NCI-H446 treated with DMSO at 0.1 percent for 48 hours (cell line): ENCODE data around the gene LRRC15.

Experiments used
- DNase-seq: peaks from one replicate; lab custom pipeline; 2025; lab: John Stamatoyannopoulos, UW

Gene LRRC15

DNA sequence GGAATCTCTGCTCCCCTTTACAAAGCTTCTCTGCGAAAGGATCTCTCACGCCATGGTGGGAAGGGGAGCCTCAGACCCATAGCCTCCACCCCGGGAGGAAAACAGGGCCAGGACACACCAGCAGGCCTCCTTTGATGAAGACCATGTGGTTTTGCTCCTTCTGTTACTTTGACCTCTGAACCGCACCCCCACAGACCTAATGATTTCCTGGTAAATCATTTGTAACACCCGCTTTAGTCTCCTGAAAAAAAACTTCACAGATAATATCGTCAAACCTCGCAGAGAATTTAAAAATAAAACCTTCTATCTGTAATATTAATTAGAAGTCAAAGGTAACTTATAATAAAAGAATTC is 36.7 kb downstream of the LRRC15 start:
- DNase-seq = no peak

DNA sequence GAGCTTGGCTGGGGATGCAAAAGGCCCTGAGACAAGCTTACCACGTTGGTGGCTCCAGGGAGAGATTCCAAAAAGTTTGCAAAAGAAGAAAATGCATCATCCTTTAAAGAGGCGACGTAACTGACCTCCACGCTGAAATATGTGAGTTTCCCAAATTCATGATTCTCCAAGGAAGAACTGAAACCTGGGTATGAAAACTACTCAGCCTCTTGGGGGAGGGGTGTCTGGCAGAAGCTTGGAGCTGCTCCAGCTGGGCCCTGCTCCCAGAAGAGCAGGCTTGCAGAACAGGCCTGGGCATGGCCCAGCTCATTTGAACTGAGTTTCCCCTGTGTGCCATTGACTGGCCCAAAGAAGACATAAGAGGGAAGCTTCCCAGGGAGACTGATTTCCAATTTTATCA is 39.0 kb downstream of the LRRC15 start:
- DNase-seq = no peak

GRCh38 chr3:194330160-194330559 is 39.4 kb downstream of the LRRC15 start:
- DNase-seq = no peak

DNA sequence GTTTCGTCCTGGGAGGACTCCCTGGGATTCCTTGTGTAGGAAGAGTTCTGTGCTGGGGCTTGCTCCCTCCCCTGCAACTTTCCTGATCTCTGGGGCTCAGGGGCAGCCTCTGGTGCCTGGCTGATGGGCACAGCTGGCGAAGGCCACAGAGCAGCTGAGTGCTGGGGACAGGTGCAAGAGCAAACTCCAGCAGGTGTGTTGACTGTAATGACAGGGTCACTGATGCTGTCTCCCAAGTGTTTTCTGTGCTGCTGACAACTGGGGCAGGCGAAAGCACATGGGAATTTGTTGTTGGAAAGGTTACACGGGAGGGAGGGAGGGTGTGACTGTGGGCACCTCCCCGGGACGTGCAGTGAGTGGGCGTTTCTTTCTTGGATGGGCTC is 40.0 kb downstream of the LRRC15 start:
- DNase-seq = no peak

DNA sequence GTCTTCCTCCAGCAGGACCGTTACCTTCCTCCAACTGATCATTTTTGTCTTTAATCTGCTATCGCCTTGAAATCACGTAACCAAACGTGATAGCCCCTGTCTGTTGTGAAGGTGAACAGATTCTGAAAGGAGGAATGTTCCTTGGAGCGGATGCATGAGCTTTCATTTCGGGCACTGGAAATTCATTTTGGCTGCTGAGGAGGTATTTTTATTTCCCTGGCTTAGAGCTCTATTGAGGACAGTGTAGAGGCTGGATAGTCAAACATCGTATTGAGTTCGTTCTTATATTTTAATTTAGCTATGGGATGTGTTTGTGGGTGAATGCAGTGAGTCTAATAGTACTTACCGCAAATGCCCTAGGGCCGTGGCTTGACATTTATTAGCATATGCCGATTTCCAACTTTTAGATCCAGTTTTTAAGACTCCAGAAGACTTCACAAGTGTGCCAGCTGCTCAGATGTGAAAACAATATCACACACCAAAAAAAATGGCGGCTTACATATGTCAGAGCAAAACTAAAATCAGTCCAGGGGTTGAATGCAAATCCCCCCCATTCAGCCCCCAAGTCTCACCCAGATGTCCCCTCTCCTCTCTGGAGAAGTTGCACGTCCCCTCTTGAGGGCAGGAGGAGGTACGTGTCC is 40.5 kb downstream of the LRRC15 start:
- DNase-seq = no peak

DNA sequence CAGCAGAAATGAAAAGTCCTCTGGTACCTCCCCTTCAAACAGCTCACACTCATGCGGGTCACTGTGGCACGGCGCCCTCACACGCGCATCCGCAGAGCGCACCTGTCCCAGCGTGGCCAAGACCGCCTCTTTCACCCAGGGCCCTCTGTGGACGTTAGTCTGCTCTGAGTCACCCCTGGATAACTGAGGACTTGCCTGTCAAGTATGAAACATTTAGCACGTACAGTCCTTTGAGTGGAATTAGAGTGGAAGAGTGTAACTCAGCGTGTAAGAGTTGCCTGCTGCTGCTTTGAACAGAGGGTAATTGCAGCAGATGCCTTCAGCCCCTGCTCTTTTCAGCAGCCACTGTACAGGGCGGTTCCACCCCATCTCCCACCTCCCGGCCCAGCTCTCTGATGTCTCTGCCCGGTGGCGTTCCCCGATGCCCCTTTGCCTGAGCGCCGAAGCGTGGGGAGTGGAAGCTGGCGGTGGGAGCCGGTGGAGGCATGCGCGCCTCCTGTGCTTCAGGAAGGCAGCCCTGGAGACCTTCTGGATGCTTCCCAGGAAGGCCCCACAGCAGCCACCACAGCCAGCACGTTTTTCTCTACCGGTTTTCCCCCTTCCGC is 41.4 kb downstream of the LRRC15 start:
- DNase-seq = no peak

DNA sequence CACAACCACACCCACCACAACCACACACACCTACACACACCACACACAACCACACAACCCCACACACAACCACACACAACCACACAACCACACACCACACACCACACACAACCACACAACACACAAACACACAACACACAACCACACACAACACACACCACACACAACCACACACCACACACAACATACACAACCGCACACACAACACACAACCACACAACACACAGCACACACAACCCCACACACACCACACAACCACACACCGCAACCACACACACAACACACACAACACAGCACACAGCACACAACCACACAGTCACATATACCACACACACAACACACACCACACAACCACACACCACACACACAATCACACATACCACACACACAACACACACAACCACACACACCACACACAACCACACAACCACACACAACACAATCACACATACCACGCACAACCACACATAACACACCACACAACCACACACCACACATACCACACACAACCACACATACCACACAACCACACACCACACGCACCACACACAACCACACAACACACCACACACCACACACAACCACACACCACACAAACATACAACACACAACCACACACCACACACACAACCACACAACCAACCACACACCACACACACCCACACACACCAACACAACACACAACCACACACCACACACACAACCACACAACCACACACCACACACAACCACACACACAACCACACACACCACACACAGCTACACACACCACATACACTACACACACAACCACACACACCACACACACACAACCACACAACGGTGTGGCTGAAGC is 42.1 kb downstream of the LRRC15 start:
- DNase-seq = no peak

- no peak for DNase-seq
These were observed 42.6 kb downstream of the LRRC15 start for GRCh38 chr3:194326968-194327217.

GRCh38 chr3:194326192-194326967 is 43.2 kb downstream of the LRRC15 start:
- DNase-seq = no peak

DNA sequence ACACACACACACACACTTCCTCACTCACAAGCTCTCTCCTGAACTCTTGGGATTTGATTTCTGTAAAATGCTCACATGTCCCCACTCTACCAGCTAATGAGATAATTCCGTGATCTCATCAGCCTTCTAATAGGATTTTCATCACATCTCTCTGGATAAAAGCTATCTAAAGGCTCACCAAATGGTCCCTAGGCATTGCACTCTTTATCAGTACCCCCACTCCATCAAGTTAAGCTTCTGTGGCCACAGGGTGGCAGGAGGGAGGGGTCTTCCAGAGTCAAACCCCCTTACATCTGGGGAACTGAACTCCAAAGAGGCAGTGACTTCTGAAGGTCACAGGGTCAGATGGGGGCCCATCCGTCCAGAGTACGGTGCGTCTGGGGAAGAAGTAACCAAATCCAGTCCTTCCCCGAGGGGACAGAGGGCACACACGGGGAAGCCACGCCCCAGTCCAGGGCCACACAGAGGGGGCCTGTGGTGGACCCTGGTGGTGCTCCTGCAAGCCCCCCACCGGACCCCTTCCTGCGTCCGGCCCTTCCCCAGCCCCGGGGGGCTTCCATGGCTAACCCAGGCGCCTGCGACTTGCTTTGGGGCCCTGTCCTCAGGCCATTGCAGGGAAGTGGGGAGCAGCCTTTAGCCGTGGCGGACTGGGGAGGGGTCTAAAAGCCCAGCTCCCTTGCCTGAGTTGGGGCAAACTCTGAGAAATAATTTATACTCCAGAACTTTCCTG is 44.0 kb downstream of the LRRC15 start:
- DNase-seq = no peak

DNA sequence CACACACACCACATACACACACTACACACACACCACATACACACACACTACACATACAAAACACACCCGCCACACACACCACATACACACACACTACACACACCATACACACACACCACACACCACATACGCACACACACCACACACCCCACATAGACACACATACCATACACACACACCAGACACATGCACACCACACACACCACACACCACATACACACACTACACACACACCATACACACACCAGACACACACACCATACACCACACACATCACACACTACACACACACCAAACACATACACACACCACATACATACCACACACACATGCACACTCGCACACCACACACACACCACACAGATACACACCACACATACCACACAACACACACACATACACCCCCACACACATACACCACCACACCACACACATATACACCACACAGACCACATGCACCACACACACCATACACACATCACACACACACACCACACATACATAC is 44.7 kb downstream of the LRRC15 start:
- DNase-seq = no peak

DNA sequence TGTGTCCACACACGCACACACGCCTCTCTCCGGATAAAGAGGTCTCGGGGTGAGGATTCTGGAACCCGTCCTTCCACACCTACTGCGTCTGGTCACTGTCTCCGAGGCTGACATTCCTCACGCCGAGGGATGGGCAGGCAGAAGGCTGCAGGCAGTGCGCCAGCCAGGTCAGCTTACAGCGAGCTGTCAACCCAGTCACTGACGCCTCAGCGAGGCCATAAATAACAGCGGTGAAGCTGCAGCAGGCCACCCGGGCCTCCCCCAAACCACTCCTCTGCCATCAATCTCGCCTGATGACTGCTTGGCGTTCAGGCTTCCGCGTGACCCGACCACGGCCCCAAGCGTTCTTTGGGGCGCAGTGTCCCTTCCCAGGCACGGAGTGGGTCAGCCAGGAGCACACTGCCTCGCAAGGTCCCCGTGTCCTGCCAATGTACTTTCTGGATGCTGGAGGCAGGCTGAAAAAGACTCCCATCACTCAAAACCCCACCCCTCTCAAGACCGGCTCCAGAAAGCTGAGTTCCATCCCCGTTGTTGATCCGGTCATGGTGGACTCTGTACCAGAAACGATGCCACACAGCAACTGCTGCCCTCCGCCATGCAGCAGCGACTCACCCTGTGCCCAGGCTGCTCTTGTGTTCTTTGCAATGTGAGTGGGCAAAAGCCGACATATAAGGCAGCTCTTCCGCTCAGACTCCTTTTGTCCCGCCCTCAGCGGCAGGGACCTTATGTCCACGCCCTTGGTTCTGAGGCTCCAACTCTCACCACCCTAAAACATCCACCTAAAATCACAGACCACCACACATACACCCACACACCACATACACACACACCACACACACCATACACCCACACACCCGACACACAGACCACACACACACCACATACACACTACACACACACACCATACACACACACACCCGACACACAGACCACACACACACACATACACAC is 45.5 kb downstream of the LRRC15 start:
- no peak for DNase-seq

- no peak for DNase-seq
These were observed 46.8 kb downstream of the LRRC15 start for GRCh38 chr3:194322678-194323211.

DNA sequence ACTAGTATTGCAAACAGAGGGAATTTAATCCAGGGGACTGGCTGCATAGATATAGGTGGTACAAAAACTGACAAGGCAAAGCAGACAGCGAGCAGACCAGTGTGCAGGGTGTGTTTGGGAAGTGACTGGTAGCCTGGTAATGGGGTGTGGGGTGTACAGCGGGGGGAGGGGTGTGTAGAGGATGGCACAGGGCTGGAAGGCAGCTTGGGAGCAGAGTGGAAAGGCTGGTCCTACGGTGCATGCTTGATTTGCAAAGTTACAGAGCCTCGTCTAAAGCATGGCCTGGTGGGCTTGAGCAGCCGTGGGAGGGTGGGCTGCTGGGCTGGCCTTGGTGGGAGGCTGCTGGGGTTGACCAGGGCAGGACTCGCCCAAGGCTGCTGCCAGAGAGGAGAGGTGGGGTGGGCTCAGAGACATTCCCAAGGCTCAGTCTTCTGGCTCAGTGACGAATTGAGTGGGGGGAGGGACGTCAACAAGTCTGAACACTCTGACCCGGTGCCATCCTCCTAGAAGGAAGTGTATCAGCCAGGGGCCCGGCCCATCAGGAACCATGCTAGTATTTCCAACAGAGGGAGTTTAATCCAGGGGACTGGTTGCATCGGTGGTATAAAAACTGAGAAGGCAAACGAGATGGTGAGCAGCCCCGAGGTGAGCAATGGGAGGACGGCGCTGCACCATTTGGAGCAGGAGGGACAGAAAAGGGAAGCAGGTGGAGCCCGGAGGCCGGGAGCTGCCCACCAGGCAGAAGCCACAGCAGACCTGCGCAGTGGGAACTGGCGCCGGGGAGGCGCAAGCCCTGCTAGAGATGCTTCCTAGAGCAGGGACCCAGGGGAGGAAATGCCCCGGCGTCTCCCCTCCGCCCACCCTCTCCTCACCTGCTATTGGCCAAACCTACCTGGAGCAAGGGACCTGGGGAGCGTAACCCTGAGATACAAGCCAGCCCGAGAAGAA is 47.6 kb downstream of the LRRC15 start:
- no peak for DNase-seq

DNA sequence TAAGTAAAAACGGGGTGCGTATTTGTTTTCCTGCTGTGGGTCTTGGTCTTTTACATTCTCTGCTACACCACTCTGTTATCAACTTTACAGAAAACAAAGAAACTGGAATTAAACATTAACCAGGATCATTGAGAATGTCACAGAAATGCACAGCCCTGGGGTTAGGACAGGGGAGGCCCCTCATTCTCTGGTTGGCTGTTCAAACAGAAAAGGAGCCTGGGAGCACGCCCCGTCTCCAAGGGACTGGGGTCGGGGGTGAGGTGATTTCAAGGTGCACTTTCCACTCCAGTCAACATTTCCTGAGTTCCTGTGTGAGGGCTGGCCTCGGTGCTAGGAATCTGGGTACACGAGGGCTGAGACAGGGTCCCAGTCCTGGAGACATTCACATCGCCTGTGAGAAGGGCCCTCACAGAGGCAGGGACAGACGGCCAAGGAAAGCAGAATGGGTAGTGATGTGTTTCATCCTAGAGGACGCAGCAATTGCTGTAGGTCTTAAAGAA is 48.7 kb downstream of the LRRC15 start:
- DNase-seq = no peak

GRCh38 chr3:194320100-194320499 is 49.4 kb downstream of the LRRC15 start:
- DNase-seq = no peak

DNA sequence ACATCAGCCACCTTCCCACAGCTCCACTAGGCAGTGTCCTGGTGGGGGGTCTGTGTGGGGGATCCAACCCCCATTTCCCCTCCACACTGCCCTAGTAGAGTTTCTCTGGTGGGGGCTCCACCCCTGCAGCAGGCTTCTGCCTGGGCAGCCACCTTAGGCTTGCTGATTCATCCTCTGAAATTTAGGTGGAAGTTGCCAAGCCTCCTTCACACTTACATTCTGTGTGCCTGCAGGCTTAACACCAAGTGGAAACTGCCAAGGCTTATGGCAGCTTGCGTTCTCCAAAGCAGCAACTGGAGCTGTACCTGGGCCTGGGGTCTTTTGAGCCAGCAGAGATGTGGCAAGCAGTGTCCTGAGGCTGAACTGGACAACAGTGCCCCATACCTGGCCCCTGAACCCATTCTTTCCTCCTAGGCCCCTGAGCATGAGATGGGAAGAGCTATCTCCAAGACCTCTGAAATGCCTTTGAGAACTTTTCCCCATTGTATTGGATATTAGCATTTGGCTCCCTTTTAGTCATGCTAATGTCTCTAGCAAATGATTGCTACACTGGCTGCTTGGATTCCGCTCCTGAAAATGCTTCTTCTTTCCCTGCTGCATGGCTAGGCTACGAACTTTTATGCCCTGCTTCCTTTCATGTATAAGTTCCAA is 50.9 kb downstream of the LRRC15 start:
- no peak for DNase-seq

- DNase-seq = no peak
These were observed 52.6 kb downstream of the LRRC15 start for GRCh38 chr3:194316918-194317317.

DNA sequence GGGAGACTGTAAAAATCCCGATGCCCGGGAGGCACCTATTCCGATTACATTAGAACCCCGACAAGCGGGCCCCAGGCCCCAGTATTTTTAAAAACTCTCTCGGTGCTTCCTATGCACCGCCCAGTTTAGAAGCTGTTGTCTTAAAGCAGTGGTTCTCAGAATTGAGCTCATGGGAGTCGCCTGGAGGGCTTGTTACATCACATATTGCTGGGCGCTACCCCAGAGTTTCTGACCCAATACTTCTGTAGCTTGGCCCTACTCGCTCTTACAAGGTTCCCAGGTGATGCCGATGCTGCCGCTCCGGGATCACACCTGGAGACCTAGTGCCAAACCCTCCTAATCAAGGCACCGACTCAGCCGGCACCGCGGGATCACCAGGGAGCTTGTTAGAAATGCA is 53.6 kb downstream of the LRRC15 start:
- DNase-seq = no peak
